GM23338 (cell line): ENCODE measurements around the gene CDH23. TPM values are rescaled to one million over a fixed set of nuclear protein-coding genes. Genes with fewer than 3 reads are reported as not detected.

Experiments
- ATAC-seq: fragments of 200-7000 bp; cut with Tn5 transposase; 3 replicates; pipeline ENCODE4 v1.9.1; 2020
- DNase-seq: peaks from one replicate; pipeline ENCODE4 v3.0.0-alpha.2; 2015; ENCODE audit warnings: low spot score
- H2AFZ ChIP-seq: fragments of 200-600 bp; sonication (generic); 2 replicates; pipeline ENCODE4 v1.8.0; 2016; ENCODE audit warnings: antibody characterized with exemption, mild to moderate bottlenecking, moderate library complexity
- H3F3A ChIP-seq: fragments of 200-600 bp; sonication (generic); replicated peaks from 2 replicates; pipeline ENCODE4 v1.8.0; 2017; ENCODE audit warnings: antibody characterized with exemption, mixed run types, low read depth
- H3K27ac ChIP-seq: fragments of 200-600 bp; sonication (generic); 2 replicates; pipeline ENCODE4 v1.6.1; 2016; ENCODE audit warnings: low read depth
- H3K27me3 ChIP-seq: fragments of 200-600 bp; sonication (generic); 2 replicates; pipeline ENCODE4 v1.8.0; 2016; ENCODE audit warnings: mild to moderate bottlenecking, mixed run types, moderate library complexity; ENCODE audit not compliant: insufficient read depth
- H3K36me3 ChIP-seq: fragments of 200-600 bp; sonication (generic); 2 replicates; pipeline ENCODE4 v1.8.0; 2016; ENCODE audit warnings: mild to moderate bottlenecking; ENCODE audit not compliant: insufficient read depth
- H3K4me1 ChIP-seq: fragments of 200-600 bp; sonication (generic); 2 replicates; pipeline ENCODE4 v1.8.0; 2016; ENCODE audit warnings: mild to moderate bottlenecking, moderate library complexity; ENCODE audit not compliant: insufficient read depth
- H3K4me2 ChIP-seq: fragments of 200-600 bp; sonication (generic); 2 replicates; pipeline ENCODE4 v1.7.1; 2017; ENCODE audit warnings: mixed run types
- H3K4me3 ChIP-seq: fragments of 200-600 bp; sonication (generic); 2 replicates; pipeline ENCODE4 v1.6.1; 2016; ENCODE audit warnings: mixed run types
- H3K79me2 ChIP-seq: fragments of 200-600 bp; sonication (generic); replicated peaks from 2 replicates; pipeline ENCODE4 v1.8.0; 2017; ENCODE audit warnings: mild to moderate bottlenecking; ENCODE audit not compliant: insufficient read depth
- H3K9me2 ChIP-seq: fragments of 200-600 bp; sonication (generic); 2 replicates; pipeline ENCODE4 v1.8.0; 2017; ENCODE audit not compliant: insufficient read depth
- H4K20me1 ChIP-seq: fragments of 200-600 bp; sonication (generic); replicated peaks from 2 replicates; pipeline ENCODE4 v1.8.0; 2017; ENCODE audit warnings: mild to moderate bottlenecking; ENCODE audit not compliant: insufficient read depth
- H3K27ac Mint-ChIP-seq: 2 replicates; pipeline ENCODE4 v1.8.0; 2020; ENCODE audit warnings: inconsistent platforms, mild to moderate bottlenecking, moderate library complexity, mixed read lengths
- H3K27me3 Mint-ChIP-seq: 3 replicates; pipeline ENCODE4 v1.8.0; 2022; ENCODE audit warnings: low read depth, mild to moderate bottlenecking, moderate library complexity, mixed read lengths, inconsistent platforms; ENCODE audit not compliant: insufficient read depth, poor library complexity
- H3K36me3 Mint-ChIP-seq: 3 replicates; pipeline ENCODE4 v1.8.0; 2021; ENCODE audit warnings: low read depth, mild to moderate bottlenecking, inconsistent platforms, moderate library complexity, mixed read lengths
- H3K4me1 Mint-ChIP-seq: 3 replicates; pipeline ENCODE4 v1.8.0; 2020; ENCODE audit warnings: mild to moderate bottlenecking, inconsistent platforms, mixed read lengths
- H3K4me3 Mint-ChIP-seq: 3 replicates; pipeline ENCODE4 v1.8.0; 2021; ENCODE audit warnings: moderate library complexity, mild to moderate bottlenecking, inconsistent platforms, mixed read lengths
- H3K9me3 Mint-ChIP-seq: 3 replicates; pipeline ENCODE4 v1.8.0; 2020; ENCODE audit warnings: moderate library complexity, mild to moderate bottlenecking, inconsistent platforms, mixed read lengths
- CREB1 ChIP-seq: fragments of 250-450 bp; sonication (Bioruptor Pico); IDR thresholded peaks from 2 replicates; pipeline ENCODE4 v1.5.0; 2020; ENCODE audit warnings: low read depth, mild to moderate bottlenecking, moderate library complexity
- CTCF ChIP-seq, 2 experiments: fragments of 200-600 bp in 1 of 2; sonication (generic) in 1 of 2; conservative IDR thresholded peaks; 2 replicates each; pipeline versions ENCODE4 v1.5.1 to v1.6.1; 2016 to 2017; ENCODE audit warnings: antibody characterized with exemption in 2 of 2, low read depth in 2 of 2, mild to moderate bottlenecking in 2 of 2, moderate library complexity in 1 of 2
- ETS1 ChIP-seq: IDR thresholded peaks from 2 replicates; pipeline ENCODE4 v1.6.1; 2016; ENCODE audit warnings: antibody characterized with exemption
- EZH2 ChIP-seq: fragments of 200-600 bp; sonication (generic); IDR thresholded peaks from one replicate; pipeline ENCODE4 v1.8.0; 2017; ENCODE audit warnings: antibody characterized with exemption, mild to moderate bottlenecking, low read depth; ENCODE audit not compliant: unreplicated experiment
- EZH2phosphoT487 ChIP-seq: fragments of 200-600 bp; sonication (generic); IDR thresholded peaks from one replicate; pipeline ENCODE4 v1.8.1; 2018; ENCODE audit warnings: antibody characterized with exemption; ENCODE audit not compliant: unreplicated experiment
- JUNB ChIP-seq: IDR thresholded peaks from one replicate; pipeline ENCODE4 v1.6.1; 2016; ENCODE audit warnings: antibody characterized with exemption; ENCODE audit not compliant: unreplicated experiment
- NANOG ChIP-seq: IDR thresholded peaks from 2 replicates; pipeline ENCODE4 v1.6.1; 2016; ENCODE audit warnings: antibody characterized with exemption, borderline replicate concordance
- POLR2AphosphoS5 ChIP-seq: IDR thresholded peaks from 2 replicates; pipeline ENCODE4 v1.6.1; 2016; ENCODE audit warnings: antibody characterized with exemption, low read depth
- STAT1 ChIP-seq: IDR thresholded peaks from one replicate; pipeline ENCODE4 v1.6.1; 2016; ENCODE audit warnings: antibody characterized with exemption; ENCODE audit not compliant: unreplicated experiment
- ZNF114 ChIP-seq: fragments of 250-450 bp; sonication (Bioruptor Pico); IDR thresholded peaks from 2 replicates; pipeline ENCODE4 v1.5.0; 2020; ENCODE audit warnings: mild to moderate bottlenecking, moderate library complexity
- ZNF331 ChIP-seq: fragments of 250-450 bp; sonication (Bioruptor Pico); IDR thresholded peaks from 2 replicates; pipeline ENCODE4 v1.5.0; 2020; ENCODE audit warnings: low read depth, mild to moderate bottlenecking, moderate library complexity
- polyA plus RNA-seq: library from polyadenylated mRNA; unstranded; fragments of >200 nt; fragmentation: Nextera tagmentation; extraction: Ambion mirVana; gene quantifications from 2 replicates; pipeline ENCODE4 v1.2.1, GENCODE V29; 2016
- total RNA-seq: library from RNA; depleted of rRNA; stranded (reverse); fragments of >200 nt; shearing (Covaris generic); gene quantifications from 2 replicates; pipeline ENCODE4 v1.2.3, GENCODE V29; 2014

The CDH23 gene
- total and polyA plus RNA-seq, 2 experiments from 2014 or later, result 0.95 to 4.3 TPM

- Mint-ChIP-seq H3K9me3 (no peaks in the 10 kb centered on the region; the same call in 2 of the 3 replicates), H3K27me3 (peaks cover 55% of the 10 kb centered on the region), H3K4me3 (no peak overlapping the region)
These were observed 233.4 kb downstream of the CDH23 start for GRCh38 chr10:71630168-71630567.

GRCh38 chr10:71631007-71631861 is 234.5 kb downstream of the CDH23 start:
- H3F3A ChIP-seq, result no peaks in the 10 kb centered on the region
- no peaks in the 10 kb centered on the region for H3K79me2 ChIP-seq
- H3K9me2 ChIP-seq, result no peaks in the 10 kb centered on the region
- Mint-ChIP-seq H3K4me3 (peak overlapping the region; percentile 2; the same call in 1 of the 3 replicates), H3K36me3 (no peaks in the 10 kb centered on the region), H3K4me1 (peaks cover 76% of the 10 kb centered on the region), H3K27me3 (peaks cover 51% of the 10 kb centered on the region), H3K27ac (no peak overlapping the region), H3K9me3 (no peaks in the 10 kb centered on the region; the same call in 2 of the 3 replicates)
- TF ChIP-seq NANOG (0 out of 2 replicates have a peak, but pooled peaks have one; percentile 10), POLR2AphosphoS5 (no peak)
- H3K4me3 ChIP-seq, result no peak overlapping the region
- no peak overlapping the region for H3K27ac ChIP-seq
- DNase-seq, result peak; percentile 72
- peaks cover 28% of the 10 kb centered on the region for H3K27me3 ChIP-seq
- peak; percentile 77 for ATAC-seq
- no peaks in the 10 kb centered on the region for H3K36me3 ChIP-seq
- no peaks in the 10 kb centered on the region for H4K20me1 ChIP-seq
- H3K4me2 ChIP-seq, result peak overlapping the region; percentile 23
- H2AFZ ChIP-seq, result no peak overlapping the region
- H3K4me1 ChIP-seq, result peaks cover 52% of the 10 kb centered on the region

More at GRCh38 chr10:71630168-71630567, 233.4 kb downstream of the CDH23 start:
- H3K36me3 Mint-ChIP-seq, result no peaks in the 10 kb centered on the region
- H3K4me3 ChIP-seq, result no peak overlapping the region
- no peak for DNase-seq
- H3K27me3 ChIP-seq, result peaks cover 22% of the 10 kb centered on the region
- H3K27ac ChIP-seq, result no peak overlapping the region
- H4K20me1 ChIP-seq, result no peaks in the 10 kb centered on the region
- no peaks in the 10 kb centered on the region for H3K79me2 ChIP-seq
- H3K9me2 ChIP-seq, result no peaks in the 10 kb centered on the region
- peaks cover 71% of the 10 kb centered on the region for H3K4me1 Mint-ChIP-seq
- no peaks in the 10 kb centered on the region for H3K36me3 ChIP-seq
- peaks cover 51% of the 10 kb centered on the region for H3K4me1 ChIP-seq
- no peak overlapping the region for H3K4me2 ChIP-seq
- no peaks in the 10 kb centered on the region for H3F3A ChIP-seq
- no peak for ATAC-seq
- no peak overlapping the region for H3K27ac Mint-ChIP-seq
- TF ChIP-seq CTCF (conservative IDR thresholded peaks at IDR 0.05; ENCODE audit: low read depth in 2 of 2) (no peak), ZNF114 (no peak), ZNF331 (CRISPR knock-in tag) (no peak), EZH2 (no peak), JUNB (no peak), NANOG (no peak), ETS1 (no peak), CREB1 (no peak), POLR2AphosphoS5 (no peak), STAT1 (no peak), EZH2phosphoT487 (no peak)
- no peak overlapping the region for H2AFZ ChIP-seq
